Stimulated activated CD8-positive, alpha-beta memory T cell treated with anti-CD3 and anti-CD28 coated beads, Interleukin-12 subunit alpha, Interleukin-12 subunit beta, amount 100 ng/mL, for 24 hours (primary cell): ENCODE results near the gene SERPIND1.
"Not testable (repeated sequence)": the region's sequence is repeated elsewhere in the genome, so short reads cannot be mapped to it uniquely, and the experiment has no call there.

ENCODE experiments used
- DNase-seq: peaks from one replicate; pipeline ENCODE4 v3.0.0-alpha.2; 2020; ENCODE audit errors: extremely low read depth

Gene SERPIND1

DNA sequence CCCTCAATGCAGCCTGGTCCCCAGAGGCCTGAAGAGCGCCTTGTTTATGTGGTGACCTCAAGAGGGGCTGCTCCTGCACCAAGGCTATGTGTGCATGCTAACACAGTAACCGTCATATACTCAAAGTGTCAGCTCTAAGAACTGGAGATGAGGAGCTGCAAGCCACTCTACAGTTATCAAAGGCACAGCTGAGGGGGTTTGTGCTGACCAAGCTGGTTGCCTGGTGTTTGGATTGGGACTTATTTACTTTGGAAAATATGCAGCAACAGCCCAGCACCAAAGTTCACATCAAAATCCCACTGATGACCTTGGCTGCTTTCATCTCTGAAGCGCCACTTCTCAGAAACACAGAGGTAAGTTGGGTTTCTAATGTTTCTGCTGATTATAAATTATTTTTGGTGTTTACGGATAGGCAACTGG is at the start of gene SERPIND1:
Gene SERPIND1 (plus strand): TSS at position 321 of the 420 bp plus-strand sequence. CDS start 5,200 bp downstream, outside the sequence.
- DNase-seq: no peak

GRCh38 chr22:20724676-20725454 is 49.0 kb upstream of the SERPIND1 start:
- DNase-seq: no peak

DNA sequence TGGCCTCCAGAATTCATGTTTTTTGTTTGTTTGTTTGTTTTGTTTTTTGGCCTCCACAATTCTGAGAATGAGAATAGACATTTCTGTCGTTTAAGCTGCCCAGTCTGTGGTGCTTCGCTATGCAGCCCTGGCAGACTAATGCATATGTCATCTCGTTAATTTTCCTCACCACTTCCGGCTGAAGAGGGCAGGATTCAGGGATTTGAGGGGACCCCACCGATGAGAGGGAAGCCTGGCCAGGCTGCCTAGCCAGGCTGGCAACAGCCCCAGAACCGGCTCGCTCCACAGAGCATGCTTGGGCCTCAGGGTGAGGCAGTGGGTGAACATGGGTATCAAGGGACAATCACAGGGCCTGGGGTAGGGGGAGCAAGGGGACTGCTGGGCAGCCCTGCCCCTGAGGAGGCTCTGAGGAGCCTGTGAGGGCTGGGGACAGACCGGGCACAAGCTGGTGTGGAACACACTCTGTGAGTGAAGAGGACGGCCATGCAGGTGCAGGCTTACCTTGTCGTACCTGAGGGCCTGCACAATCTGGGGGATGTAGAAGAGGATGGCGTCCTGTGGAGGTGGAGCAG is 47.8 kb upstream of the SERPIND1 start:
- DNase-seq: no peak

DNA sequence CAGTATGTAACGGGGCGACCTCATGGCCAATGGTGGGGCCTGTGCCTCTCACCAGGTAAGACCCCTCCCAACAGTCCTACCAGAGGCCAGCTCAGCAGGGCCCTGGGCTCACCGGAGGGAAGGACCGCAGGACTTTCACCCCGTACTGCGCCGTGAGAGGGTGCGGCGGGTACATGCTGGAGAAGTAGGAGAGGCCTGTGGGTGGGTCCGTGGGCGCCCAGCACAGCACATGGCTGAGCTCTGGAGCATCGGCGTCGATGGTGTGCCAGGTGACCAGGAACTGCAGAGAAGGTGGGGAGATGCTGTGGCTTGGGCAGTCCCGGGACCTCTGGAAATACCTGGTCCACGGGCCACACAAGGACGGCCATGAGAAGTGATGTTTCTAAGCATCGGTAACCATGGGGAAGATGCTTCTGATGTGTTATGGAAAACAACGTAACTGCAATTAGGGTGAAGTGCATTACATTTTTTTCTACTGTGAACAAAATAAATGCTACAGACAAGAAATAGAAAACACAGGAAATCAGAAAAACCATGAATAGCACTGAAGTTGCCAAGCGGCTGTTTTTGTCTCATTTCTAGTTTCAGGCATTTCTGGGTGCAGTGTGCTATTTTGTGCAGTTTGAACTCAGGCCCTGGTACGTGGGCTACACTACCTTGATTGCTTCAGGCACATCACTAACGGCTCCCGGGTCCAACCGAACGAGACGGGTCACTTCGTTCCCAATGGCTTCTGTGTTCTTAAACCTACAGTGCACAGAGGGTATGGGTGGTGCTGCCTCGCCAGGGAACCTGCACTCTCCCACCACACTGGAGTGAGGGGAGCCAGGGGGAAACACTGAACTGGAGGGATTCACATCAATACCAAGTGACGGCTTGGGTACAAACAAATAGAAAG is 46.5 kb upstream of the SERPIND1 start:
- no peak for DNase-seq

- DNase-seq: no peak
Observed at GRCh38 chr22:20728523-20729190, 45.3 kb upstream of the SERPIND1 start.

GRCh38 chr22:20729194-20729593 is 44.7 kb upstream of the SERPIND1 start:
- DNase-seq: no peak

DNA sequence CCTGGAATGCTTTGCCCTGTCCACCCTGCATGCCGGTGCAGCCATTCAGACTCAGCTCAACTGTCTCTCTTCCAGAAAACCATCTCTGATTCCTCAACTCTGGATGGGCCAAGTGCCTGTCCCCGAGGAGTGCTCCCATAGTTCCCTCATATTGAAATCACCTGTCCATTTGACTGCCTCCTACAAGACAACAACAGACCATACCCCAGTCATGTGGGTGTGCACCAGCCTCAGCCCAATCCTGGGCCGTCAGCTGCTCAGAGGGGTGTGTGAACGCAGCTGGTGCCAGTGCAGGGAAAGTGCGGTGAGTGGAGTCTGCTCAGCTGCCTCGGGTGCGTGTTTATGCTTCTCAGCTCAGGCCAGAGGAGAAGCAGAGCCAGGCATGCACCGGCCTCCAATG is 41.5 kb upstream of the SERPIND1 start:
- DNase-seq: not testable (repeated sequence)

GRCh38 chr22:20735356-20736162 is 38.4 kb upstream of the SERPIND1 start:
- DNase-seq: not testable (repeated sequence)

DNA sequence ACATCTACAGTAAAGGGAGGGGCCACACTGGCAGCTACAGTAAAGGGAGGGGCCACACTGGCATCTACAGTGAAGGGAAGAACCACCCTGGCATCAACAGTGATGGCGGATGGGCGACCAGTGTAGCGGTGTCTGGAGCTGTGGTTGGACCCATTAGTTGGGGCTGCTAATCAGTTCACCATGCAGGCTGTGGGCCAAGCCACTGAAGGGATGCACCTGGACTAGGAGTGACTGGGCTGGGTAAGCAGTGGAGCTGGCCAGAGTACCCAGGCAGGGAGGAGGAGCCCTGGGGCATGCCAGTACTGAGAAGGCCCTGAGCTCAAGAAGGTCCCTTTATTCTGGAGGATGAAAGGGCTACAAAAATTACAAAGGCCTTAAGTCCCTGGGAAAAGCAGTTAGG is 37.0 kb upstream of the SERPIND1 start:
- not testable (repeated sequence) for DNase-seq

DNA sequence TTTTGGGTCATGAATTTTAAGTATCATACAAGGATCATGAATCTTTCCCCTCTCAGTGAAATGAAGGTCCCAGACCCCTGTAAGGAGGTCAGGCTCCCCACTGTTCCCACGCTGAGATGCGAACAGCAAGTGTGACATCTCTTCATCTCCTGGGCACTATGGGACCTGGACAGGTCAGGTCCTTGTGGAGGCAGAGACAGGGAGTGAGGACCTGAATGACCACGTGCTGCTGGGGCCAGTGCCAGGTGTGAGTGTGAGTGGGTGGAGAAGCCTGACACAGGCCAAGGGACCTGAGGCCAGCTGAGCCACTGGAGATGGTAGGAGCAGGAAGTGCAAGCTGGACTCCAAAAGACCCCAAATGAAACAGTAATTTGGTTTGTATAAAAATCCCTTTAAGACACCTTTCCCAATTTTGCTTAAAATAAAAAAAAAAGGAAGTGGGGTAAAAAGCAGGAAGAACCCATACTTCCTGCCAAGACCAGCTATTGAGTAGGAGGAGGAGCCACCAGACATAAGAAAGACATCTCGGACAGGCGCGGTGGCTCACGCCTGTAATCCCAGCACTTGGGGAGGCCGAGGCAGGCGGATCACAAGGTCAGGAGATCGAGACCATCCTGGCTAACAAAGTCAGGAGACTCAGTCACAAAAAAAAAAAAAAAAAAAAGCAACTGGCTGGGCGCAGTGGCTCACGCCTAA is 35.4 kb upstream of the SERPIND1 start:
- DNase-seq: no peak

DNA sequence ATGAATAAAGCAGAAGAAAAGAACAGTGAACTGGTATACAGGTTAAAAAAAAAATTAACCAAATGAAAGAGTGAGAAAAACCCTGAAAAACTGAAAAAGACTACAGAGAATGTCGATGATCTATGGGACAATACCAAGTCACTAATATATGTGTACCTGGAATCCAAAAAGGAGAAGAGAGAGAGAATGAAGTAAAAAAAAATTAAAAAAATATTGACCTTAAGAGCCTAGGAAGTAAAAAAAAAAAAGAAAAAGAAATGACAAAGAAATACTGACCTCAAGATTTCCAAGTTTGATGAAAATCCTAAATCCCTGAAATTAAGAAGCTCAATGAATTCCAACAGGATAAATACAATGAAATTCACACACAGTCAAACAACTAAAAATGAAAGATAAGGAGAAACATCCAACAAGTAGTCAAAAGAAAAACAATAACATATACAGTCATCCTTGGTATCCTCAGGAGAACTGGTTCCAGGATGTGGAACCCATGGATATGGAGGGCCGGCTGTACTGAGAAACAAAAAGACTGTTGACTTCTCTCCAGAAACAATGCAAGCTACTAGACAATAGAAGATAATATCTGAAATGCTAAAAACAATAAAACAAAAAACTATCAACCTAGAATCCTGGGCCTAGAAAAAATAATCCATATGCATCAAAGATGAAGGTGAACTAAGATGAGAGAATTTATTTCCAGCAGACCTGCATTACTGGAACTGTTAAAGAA is 33.5 kb upstream of the SERPIND1 start:
- no peak for DNase-seq

DNA sequence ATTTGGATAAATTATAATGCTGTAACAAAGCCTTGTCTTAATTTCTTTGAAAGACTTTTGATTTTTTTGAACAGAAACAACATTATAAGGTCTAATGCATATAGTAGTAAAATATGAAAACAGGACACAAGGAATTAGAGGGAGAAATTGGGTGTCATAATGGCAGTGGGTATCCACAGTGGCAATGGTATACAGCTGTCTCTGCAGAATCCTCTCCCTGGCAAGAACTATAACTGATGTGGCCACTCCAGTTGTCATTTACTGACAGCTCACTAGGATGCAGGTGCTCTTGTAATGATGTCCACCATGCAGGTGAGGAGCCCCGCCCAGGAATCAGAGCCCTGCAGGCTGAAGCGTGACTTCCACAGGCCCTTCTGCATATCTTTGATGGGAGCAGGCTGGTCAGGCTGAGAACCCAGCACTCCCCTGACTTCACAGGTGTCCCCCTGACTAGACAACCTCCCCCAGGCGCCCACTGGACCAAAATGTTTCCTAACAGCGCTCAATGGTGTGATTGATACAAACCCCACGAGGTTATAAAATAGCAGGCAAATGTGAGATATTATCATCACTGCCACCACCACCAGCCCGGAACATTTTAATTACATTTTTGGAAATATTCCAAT is 32.8 kb upstream of the SERPIND1 start:
- no peak for DNase-seq

DNA sequence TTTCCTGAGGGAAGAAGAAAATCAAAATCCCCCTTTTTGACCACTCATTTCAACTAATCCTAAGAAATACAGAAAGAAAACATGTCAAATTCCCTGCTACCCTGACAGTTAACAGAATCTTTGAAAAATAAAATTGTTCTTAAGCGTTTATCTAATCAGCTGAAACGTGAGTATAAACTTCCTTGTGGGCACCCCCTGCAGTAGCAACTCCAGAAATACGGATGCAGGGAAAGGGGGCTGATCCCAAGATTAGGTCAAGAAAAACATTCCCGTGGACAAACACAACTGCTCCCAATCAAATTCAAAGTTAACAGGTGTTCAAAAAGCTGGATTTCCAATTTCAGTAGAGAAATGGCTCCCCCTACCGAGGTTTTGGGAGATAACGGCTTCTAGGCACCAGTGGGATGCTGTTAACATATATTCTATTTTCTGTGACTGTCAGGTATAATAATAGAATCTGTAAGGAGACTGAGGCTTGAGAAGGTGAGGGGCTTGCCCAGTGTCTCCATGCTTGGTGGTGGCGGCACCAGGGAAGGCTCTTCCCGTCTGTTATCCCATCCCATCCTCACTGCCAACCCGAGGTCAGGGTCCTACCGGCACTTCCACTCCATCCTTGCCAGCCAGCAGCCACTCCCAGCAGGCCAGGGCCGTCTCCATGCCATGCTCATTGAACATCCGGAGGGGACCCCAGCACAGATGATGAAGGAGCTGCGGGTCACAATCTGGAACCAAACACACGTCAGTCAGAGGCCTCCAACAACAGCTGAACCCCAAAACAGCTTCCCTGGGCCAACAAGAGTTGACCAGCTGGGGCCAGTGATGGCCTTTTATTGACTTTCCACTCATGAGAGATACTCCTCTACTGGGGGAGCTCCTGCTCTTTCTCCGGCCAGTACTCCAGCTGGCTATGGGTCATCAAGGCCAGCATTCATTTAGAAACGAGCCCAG is 32.0 kb upstream of the SERPIND1 start:
- DNase-seq: no peak

DNA sequence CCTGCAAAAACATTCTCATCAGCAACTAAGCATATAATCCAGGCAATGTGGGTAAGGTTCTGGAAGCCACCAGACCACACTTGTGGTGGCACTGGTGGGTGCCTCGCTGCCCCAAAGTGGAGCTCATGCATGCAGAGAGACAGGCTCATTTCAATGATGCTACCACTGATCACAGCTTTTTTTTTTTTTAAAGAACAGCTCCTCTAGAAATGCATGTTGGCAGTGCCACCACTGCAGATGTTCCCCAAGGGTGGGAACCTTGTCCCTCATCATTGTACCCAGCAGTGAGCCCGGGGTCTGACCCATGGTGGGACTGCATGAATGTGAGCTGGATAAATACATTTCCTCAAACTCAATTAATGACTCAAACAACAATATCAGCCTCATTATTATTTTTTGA is 31.1 kb upstream of the SERPIND1 start:
- no peak for DNase-seq

GRCh38 chr22:20744456-20744855 is 29.5 kb upstream of the SERPIND1 start:
- no peak for DNase-seq

DNA sequence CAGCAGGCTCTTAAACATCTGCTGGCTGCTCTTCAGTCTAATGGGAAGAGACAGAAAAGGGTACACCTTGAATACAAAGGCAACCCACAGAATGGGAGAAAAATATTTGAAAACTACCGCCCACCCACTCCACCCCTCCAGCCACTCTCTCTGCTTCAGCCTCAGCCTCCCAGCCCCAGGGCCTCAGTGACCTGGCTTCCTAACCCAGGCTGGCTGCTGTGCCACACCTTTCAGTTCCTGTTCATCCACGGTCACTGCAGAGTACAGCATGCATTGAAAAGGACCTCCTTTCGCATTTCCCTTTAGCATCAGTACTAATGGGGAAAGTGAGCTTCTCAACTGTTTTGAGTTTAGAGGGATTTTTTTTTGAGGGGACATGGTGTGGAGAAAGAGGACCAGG is 28.8 kb upstream of the SERPIND1 start:
- DNase-seq: no peak

DNA sequence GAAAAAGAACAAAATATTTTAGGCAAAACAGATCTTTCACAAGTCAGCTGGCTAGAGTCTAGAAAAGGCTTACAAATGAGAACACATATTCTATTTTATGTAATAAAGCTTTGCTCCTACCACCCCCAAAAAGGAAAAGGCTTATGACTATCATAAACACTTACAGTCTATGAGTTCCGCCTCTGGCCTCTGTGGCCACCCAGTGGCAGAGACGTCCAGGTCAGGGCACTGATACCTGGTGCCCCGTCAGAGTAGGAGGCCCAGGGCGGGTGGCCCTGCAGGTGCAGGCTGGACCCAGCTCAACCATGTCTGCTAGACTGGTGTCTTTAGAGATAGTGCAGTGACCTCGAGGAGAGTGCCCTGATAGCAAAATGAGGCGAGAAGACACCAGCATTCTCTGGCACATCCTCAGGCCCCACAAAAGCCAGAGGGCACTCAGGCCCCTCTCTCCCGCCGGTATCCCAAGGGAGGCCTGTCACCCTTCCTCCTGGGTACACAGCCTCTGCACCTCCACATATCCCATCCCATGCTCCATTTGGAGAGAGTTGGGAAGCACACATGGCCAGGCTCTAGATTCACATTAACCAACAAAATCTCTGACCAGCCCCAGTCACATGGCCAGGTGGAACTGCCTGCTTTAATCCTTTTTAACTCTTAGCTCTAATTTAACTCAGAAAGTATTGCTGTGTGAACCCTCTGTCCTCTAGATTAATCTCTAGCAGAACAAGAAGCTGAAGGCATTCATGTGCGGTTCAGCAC is 27.3 kb upstream of the SERPIND1 start:
- no peak for DNase-seq
